ES-I3 (cell line): Measurements from ENCODE around the gene GALNT1.

Experiments used
- H3K36me3 ChIP-seq: 2 replicates; pipeline ENCODE4 v1.6.1; 2013; ENCODE audit warnings: mild to moderate bottlenecking, low read length, control low read depth, moderate library complexity; ENCODE audit not compliant: insufficient read depth
- H3K4me1 ChIP-seq: 2 replicates; pipeline ENCODE4 v1.6.1; 2013; ENCODE audit warnings: mild to moderate bottlenecking, control low read depth, low read length; ENCODE audit not compliant: insufficient read depth
- H3K9ac ChIP-seq: 2 replicates; pipeline ENCODE4 v1.6.1; 2013; ENCODE audit warnings: low read depth, mild to moderate bottlenecking, low read length, moderate library complexity
- H3K9me3 ChIP-seq: 2 replicates; pipeline ENCODE4 v1.6.1; 2013; ENCODE audit warnings: mild to moderate bottlenecking, low read length, moderate library complexity; ENCODE audit not compliant: control insufficient read depth, insufficient read depth

GALNT1 gene

DNA sequence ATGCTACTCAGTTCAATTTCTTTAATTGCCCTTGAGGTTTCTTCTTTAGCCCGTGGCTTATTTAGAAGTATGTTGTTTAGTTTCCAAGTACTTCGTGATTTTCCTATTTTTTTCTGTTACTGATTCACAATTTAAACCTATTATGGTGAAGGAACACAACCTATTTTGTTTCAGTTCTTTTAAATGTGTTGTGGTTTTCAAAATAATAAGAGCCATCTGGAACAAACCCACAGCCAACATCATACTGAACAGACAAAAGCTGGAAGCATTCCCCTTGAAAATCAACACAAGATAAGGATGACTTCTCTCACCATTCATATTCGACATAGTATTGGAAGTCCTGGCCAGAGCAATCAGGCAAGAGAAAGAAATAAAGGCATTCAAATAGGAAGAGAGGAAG is 155.2 kb downstream of the GALNT1 start:
- no peaks in the 10 kb centered on the region for H3K9me3 ChIP-seq
- no peaks in the 10 kb centered on the region for H3K4me1 ChIP-seq
- H3K36me3 ChIP-seq: no peaks in the 10 kb centered on the region
- H3K9ac ChIP-seq: no peak overlapping the region

- H3K9me3 ChIP-seq: no peaks in the 10 kb centered on the region
- H3K36me3 ChIP-seq: no peaks in the 10 kb centered on the region
- H3K4me1 ChIP-seq: no peaks in the 10 kb centered on the region
- no peak overlapping the region for H3K9ac ChIP-seq
Measured at GRCh38 chr18:35739778-35740177, 158.2 kb downstream of the GALNT1 start.

DNA sequence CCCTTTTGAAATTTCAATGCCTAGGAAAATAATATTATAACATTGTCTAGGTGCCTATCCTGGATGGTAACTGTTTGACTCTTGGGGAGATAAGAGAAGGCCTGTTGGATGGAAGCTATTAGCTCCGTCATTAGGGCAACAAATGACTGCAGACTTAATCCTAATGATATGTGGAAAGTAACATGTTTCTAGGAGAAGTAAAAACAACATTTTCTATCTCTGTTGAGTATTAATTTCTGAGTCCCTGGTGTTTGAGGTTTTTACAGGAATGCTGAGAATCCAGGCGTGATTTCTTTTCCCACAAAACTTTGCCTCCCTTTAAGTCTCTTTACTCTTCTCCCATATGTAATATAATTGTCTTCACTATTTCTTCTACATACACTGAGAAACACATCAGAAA is 159.1 kb downstream of the GALNT1 start:
- Histone ChIP-seq H3K9ac (no peak overlapping the region), H3K9me3 (no peaks in the 10 kb centered on the region; the same call in 1 of the 2 replicates), H3K36me3 (no peaks in the 10 kb centered on the region), H3K4me1 (no peaks in the 10 kb centered on the region)

GRCh38 chr18:35743916-35744315 is 162.4 kb downstream of the GALNT1 start:
- Histone ChIP-seq H3K9ac (no peak overlapping the region), H3K9me3 (no peaks in the 10 kb centered on the region; the same call in 1 of the 2 replicates), H3K4me1 (0 out of 2 replicates have a peak, but pooled peaks cover 13% of the 10 kb centered on the region), H3K36me3 (no peaks in the 10 kb centered on the region)

GRCh38 chr18:35745814-35746213 is 164.3 kb downstream of the GALNT1 start:
- Histone ChIP-seq H3K9ac (no peak overlapping the region), H3K9me3 (no peaks in the 10 kb centered on the region; the same call in 1 of the 2 replicates), H3K4me1 (0 out of 2 replicates have a peak, but pooled peaks cover 13% of the 10 kb centered on the region), H3K36me3 (no peaks in the 10 kb centered on the region)

DNA sequence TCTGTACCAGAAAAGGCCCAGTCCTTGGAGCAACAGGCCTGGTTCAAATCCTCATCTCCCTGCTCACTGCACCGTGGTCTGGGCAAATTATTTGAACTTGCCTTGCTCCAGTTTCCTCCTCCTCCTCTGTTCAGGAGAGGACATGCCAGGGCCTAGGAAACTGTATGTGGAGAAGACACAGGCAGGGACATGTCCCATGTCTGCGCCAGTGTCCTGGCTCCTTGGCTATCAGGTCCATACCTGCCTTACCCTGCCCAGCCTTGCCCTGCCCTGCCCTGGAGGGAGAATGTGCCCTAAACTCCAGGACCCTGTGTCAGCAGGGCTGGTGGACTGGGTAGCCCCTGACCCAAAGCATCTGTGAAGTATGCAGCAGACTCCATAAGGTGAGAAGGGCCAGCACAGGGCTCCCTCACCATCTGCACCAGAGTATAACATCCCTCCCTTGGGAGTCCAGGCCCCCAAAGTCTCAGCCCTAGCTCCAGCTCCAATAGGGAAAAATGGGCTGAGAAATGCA is 165.3 kb downstream of the GALNT1 start:
- Histone ChIP-seq H3K36me3 (no peaks in the 10 kb centered on the region), H3K9me3 (no peaks in the 10 kb centered on the region; the same call in 1 of the 2 replicates), H3K4me1 (0 out of 2 replicates have a peak, but pooled peaks cover 13% of the 10 kb centered on the region), H3K9ac (no peak overlapping the region)

GRCh38 chr18:35747894-35748472 is 166.4 kb downstream of the GALNT1 start:
- 0 out of 2 replicates have a peak, but pooled peaks cover 13% of the 10 kb centered on the region for H3K4me1 ChIP-seq
- no peak overlapping the region for H3K9ac ChIP-seq
- H3K36me3 ChIP-seq: no peaks in the 10 kb centered on the region
- no peaks in the 10 kb centered on the region; the same call in 1 of the 2 replicates for H3K9me3 ChIP-seq

DNA sequence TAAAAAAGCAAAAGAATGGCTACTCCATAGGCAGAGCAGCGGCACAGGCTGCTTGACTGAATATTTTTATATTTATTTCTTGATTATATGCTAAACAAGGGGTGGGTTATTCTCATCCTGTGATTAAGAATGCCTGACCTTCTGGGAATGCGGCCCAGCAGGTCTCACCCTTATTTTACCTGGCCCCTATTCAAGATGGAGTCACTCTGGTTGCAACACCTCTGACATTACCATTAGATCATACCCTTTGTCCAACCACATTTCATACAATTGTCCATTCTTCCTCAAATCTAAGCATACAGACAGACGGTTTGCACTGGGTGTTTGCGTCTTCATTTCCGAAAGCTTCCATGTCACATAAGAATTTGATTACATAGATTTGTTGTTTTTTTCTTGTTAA is 168.2 kb downstream of the GALNT1 start:
- H3K9ac ChIP-seq: no peak overlapping the region
- H3K4me1 ChIP-seq: 0 out of 2 replicates have a peak, but pooled peaks cover 13% of the 10 kb centered on the region
- no peaks in the 10 kb centered on the region for H3K36me3 ChIP-seq
- no peaks in the 10 kb centered on the region; the same call in 1 of the 2 replicates for H3K9me3 ChIP-seq

GRCh38 chr18:35750929-35751328 is 169.4 kb downstream of the GALNT1 start:
- Histone ChIP-seq H3K4me1 (0 out of 2 replicates have a peak, but pooled peaks cover 13% of the 10 kb centered on the region), H3K36me3 (no peaks in the 10 kb centered on the region), H3K9me3 (no peaks in the 10 kb centered on the region), H3K9ac (no peak overlapping the region)

- no peak overlapping the region for H3K9ac ChIP-seq
- H3K9me3 ChIP-seq: peaks cover 3% of the 10 kb centered on the region; the same call in 1 of the 2 replicates
- H3K4me1 ChIP-seq: 0 out of 2 replicates have a peak, but pooled peaks cover 3% of the 10 kb centered on the region
Measured at GRCh38 chr18:35753306-35753910, 171.9 kb downstream of the GALNT1 start.

DNA sequence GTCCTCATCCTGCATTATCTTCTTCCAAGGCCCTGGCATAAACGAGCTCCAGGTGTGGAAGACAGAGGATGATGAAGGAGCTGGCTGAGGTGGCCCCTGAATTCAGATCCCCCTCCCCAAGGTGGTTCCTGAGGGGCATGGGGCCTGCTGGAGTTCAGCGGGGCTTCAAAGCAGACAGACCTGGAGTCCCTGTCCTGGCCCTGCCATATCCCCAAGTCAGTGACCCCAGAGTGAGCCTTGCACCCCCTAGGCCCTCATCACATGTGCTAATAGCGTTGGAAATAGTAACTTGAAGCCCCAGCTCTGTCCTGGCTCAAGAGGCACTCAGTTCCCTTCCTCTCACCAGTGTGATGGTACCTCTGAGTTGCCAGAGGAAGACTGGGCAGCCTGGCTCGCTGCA is 172.9 kb downstream of the GALNT1 start:
- Histone ChIP-seq H3K36me3 (no peaks in the 10 kb centered on the region), H3K9ac (no peak overlapping the region), H3K4me1 (no peaks in the 10 kb centered on the region), H3K9me3 (peaks cover 4% of the 10 kb centered on the region)

More at GRCh38 chr18:35753306-35753910, 171.9 kb downstream of the GALNT1 start:
- no peaks in the 10 kb centered on the region for H3K36me3 ChIP-seq

GRCh38 chr18:35755369-35755768 is 173.8 kb downstream of the GALNT1 start:
- no peak overlapping the region for H3K9ac ChIP-seq
- no peaks in the 10 kb centered on the region for H3K4me1 ChIP-seq
- H3K9me3 ChIP-seq: peaks cover 9% of the 10 kb centered on the region
- no peaks in the 10 kb centered on the region for H3K36me3 ChIP-seq

- Histone ChIP-seq H3K36me3 (no peaks in the 10 kb centered on the region), H3K9ac (no peak overlapping the region), H3K4me1 (no peaks in the 10 kb centered on the region), H3K9me3 (peaks cover 9% of the 10 kb centered on the region)
Measured at GRCh38 chr18:35756506-35757117, 175.1 kb downstream of the GALNT1 start.
